GM12864 (cell line): ENCODE data around the gene MAN2B1.

Experiments
- DNase-seq: peaks from one replicate; pipeline ENCODE4 v3.0.0-alpha.2; 2011; ENCODE audit warnings: low read depth
- H3K4me3 ChIP-seq: 2 replicates; pipeline ENCODE4 v1.5.1; 2011; ENCODE audit warnings: mild to moderate bottlenecking, low read depth, low read length, control low read depth
- TF ChIP-seq, protein P1 (sequence below): IDR thresholded peaks from 2 replicates; pipeline ENCODE4 v1.5.1; 2011; ENCODE audit warnings: low read depth, mild to moderate bottlenecking, moderate library complexity, low read length, control low read depth, inconsistent platforms; ENCODE audit errors: missing control alignments

Gene MAN2B1

DNA sequence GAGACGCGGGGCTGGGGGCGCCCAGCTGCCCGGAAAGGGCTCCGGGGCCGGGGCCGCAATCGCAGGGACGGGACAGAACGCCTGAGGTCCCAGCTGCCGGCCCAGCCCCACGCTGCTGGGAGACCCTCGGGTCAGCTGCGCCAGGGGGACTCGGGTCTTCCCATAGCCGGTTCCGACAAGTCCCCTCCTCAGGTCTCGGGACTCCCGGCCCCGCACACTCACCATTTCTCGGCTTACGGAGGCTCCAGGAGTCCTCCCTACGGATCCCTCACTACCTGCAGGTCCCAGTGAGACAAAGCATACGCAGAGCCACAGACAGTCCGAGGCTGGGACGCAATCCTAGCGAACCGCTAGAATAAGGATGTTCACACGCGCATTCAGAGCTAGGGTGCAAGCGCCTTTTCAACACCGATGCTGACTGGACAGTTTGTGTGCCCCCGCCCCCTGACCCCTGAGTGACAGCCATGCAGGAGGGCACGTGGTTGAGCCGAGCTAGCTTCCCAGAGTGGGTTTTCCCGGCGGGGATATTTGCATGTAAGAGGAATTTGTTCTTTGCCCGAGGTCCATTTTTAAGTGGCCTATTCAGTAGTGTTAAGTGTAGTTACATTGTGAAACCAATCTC, 69.5 kb downstream of the MAN2B1 start:
- TF ChIP-seq, protein P1, sequence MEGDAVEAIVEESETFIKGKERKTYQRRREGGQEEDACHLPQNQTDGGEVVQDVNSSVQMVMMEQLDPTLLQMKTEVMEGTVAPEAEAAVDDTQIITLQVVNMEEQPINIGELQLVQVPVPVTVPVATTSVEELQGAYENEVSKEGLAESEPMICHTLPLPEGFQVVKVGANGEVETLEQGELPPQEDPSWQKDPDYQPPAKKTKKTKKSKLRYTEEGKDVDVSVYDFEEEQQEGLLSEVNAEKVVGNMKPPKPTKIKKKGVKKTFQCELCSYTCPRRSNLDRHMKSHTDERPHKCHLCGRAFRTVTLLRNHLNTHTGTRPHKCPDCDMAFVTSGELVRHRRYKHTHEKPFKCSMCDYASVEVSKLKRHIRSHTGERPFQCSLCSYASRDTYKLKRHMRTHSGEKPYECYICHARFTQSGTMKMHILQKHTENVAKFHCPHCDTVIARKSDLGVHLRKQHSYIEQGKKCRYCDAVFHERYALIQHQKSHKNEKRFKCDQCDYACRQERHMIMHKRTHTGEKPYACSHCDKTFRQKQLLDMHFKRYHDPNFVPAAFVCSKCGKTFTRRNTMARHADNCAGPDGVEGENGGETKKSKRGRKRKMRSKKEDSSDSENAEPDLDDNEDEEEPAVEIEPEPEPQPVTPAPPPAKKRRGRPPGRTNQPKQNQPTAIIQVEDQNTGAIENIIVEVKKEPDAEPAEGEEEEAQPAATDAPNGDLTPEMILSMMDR = no peak
- DNase-seq = no peak
- no peak overlapping the region for H3K4me3 ChIP-seq
